Neural progenitor cell (in vitro differentiated cells): ENCODE results near the gene PSMB5. TPM values are rescaled to one million over a fixed set of nuclear protein-coding genes. Genes with fewer than 3 reads are reported as not detected.

ENCODE experiments used
- DNase-seq: peaks from one replicate; pipeline ENCODE4 v3.0.0-alpha.2; 2016; ENCODE audit warnings: low spot score
- H2AFZ ChIP-seq: fragments of 200-600 bp; sonication (generic); replicated peaks from 2 replicates; pipeline ENCODE4 v1.6.1; 2016; ENCODE audit warnings: antibody characterized with exemption
- H3F3A ChIP-seq: fragments of 200-600 bp; sonication (generic); 2 replicates; pipeline ENCODE4 v1.6.1; 2016; ENCODE audit warnings: antibody characterized with exemption, low read depth
- H3K27ac ChIP-seq: fragments of 200-600 bp; sonication (generic); 2 replicates; pipeline ENCODE4 v1.5.1; 2016; ENCODE audit warnings: mild to moderate bottlenecking
- H3K27me3 ChIP-seq: fragments of 200-600 bp; sonication (generic); 2 replicates; pipeline ENCODE4 v1.6.1; 2016; ENCODE audit warnings: mild to moderate bottlenecking, moderate library complexity
- H3K36me3 ChIP-seq: fragments of 200-600 bp; sonication (generic); 2 replicates; pipeline ENCODE4 v1.5.1; 2016
- H3K4me1 ChIP-seq: fragments of 200-600 bp; sonication (generic); 2 replicates; pipeline ENCODE4 v1.6.1; 2016; ENCODE audit warnings: mixed run types
- H3K4me2 ChIP-seq: fragments of 200-600 bp; sonication (generic); 2 replicates; pipeline ENCODE4 v1.6.1; 2016
- H3K4me3 ChIP-seq: fragments of 200-600 bp; sonication (generic); 2 replicates; pipeline ENCODE4 v1.5.1; 2016
- H3K79me2 ChIP-seq: fragments of 200-600 bp; sonication (generic); 2 replicates; pipeline ENCODE4 v1.6.1; 2016; ENCODE audit warnings: low read depth
- H3K9ac ChIP-seq: fragments of 200-600 bp; sonication (generic); 2 replicates; pipeline ENCODE4 v1.6.1; 2016
- H3K9me3 ChIP-seq: fragments of 200-600 bp; sonication (generic); 2 replicates; pipeline ENCODE4 v1.5.1; 2016; ENCODE audit warnings: low read depth
- H4K20me1 ChIP-seq: fragments of 200-600 bp; sonication (generic); 2 replicates; pipeline ENCODE4 v1.6.1; 2016; ENCODE audit warnings: low read depth
- H3K27ac Mint-ChIP-seq: 3 replicates; pipeline ENCODE4 v1.8.0; 2021; ENCODE audit warnings: mixed read lengths
- H3K27me3 Mint-ChIP-seq: 2 replicates; pipeline ENCODE4 v1.8.0; 2022; ENCODE audit warnings: low read depth, mild to moderate bottlenecking, inconsistent platforms, moderate library complexity, mixed read lengths; ENCODE audit not compliant: insufficient read depth
- H3K36me3 Mint-ChIP-seq: 3 replicates; pipeline ENCODE4 v1.8.0; 2021; ENCODE audit warnings: mixed read lengths
- H3K4me1 Mint-ChIP-seq: 3 replicates; pipeline ENCODE4 v1.8.0; 2021; ENCODE audit warnings: mixed read lengths
- H3K4me3 Mint-ChIP-seq: 3 replicates; pipeline ENCODE4 v1.8.0; 2021; ENCODE audit warnings: mild to moderate bottlenecking, moderate library complexity, mixed read lengths
- H3K9me3 Mint-ChIP-seq: 3 replicates; pipeline ENCODE4 v1.8.0; 2020; ENCODE audit warnings: mixed read lengths
- EZH2 ChIP-seq: fragments of 200-600 bp; sonication (generic); IDR thresholded peaks from 2 replicates; pipeline ENCODE4 v1.6.1; 2017; ENCODE audit warnings: antibody characterized with exemption, mild to moderate bottlenecking, moderate library complexity
- EZH2phosphoT487 ChIP-seq: fragments of 200-600 bp; sonication (generic); IDR thresholded peaks from 2 replicates; pipeline ENCODE4 v1.6.1; 2017; ENCODE audit warnings: antibody characterized with exemption
- total RNA-seq: library from RNA; depleted of rRNA; stranded (reverse); fragments of >200 nt; gene quantifications from 2 replicates; pipeline ENCODE4 v1.2.3, GENCODE V29; 2015; ENCODE audit warnings: low replicate concordance
- TF ChIP-seq, protein P1 (sequence below): fragments of 200-600 bp; sonication (generic); IDR thresholded peaks from 2 replicates; pipeline ENCODE4 v1.5.1; 2017; ENCODE audit warnings: antibody characterized with exemption, mild to moderate bottlenecking

The PSMB5 gene
- total RNA-seq, 1 donor from 2014 or later, result 154 TPM

DNA sequence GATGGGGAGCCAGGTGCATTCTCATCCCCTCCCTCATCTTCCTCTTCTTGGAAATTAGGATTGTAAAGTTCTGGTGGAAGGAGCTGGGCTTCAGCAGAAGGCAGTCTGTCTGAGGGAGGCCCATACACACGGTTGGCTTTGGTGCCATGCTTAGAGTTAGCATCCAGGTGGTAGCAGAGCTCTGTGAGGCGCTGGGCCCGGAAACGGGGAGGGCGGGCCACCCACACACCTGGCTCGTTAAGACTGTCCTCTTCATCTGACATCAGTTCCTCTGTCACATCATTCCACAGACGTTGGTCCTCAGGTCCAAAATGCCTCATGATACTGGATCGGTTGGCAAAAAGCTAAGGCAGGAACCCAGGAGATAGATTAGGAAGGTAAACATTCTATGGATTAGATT is 47.4 kb downstream of the PSMB5 start:
- Histone ChIP-seq H3K27me3 (no peaks in the 10 kb centered on the region), H2AFZ (no peak overlapping the region), H3K9ac (no peak overlapping the region), H4K20me1 (peaks cover 13% of the 10 kb centered on the region), H3F3A (peaks cover 36% of the 10 kb centered on the region), H3K36me3 (no peaks in the 10 kb centered on the region), H3K79me2 (peaks cover 26% of the 10 kb centered on the region), H3K4me1 (no peaks in the 10 kb centered on the region), H3K27ac (no peak overlapping the region), H3K4me2 (no peak overlapping the region), H3K9me3 (no peaks in the 10 kb centered on the region), H3K4me3 (no peak overlapping the region)
- Mint-ChIP-seq H3K36me3 (peaks cover 9% of the 10 kb centered on the region), H3K9me3 (peaks cover 2% of the 10 kb centered on the region), H3K4me1 (no peaks in the 10 kb centered on the region), H3K27ac (no peak overlapping the region), H3K27me3 (peaks cover 2% of the 10 kb centered on the region), H3K4me3 (no peak overlapping the region)
- no peak for TF ChIP-seq EZH2phosphoT487
- TF ChIP-seq, protein P1, sequence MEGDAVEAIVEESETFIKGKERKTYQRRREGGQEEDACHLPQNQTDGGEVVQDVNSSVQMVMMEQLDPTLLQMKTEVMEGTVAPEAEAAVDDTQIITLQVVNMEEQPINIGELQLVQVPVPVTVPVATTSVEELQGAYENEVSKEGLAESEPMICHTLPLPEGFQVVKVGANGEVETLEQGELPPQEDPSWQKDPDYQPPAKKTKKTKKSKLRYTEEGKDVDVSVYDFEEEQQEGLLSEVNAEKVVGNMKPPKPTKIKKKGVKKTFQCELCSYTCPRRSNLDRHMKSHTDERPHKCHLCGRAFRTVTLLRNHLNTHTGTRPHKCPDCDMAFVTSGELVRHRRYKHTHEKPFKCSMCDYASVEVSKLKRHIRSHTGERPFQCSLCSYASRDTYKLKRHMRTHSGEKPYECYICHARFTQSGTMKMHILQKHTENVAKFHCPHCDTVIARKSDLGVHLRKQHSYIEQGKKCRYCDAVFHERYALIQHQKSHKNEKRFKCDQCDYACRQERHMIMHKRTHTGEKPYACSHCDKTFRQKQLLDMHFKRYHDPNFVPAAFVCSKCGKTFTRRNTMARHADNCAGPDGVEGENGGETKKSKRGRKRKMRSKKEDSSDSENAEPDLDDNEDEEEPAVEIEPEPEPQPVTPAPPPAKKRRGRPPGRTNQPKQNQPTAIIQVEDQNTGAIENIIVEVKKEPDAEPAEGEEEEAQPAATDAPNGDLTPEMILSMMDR, result no peak
- TF ChIP-seq EZH2, result no peak
- no peak for DNase-seq

DNA sequence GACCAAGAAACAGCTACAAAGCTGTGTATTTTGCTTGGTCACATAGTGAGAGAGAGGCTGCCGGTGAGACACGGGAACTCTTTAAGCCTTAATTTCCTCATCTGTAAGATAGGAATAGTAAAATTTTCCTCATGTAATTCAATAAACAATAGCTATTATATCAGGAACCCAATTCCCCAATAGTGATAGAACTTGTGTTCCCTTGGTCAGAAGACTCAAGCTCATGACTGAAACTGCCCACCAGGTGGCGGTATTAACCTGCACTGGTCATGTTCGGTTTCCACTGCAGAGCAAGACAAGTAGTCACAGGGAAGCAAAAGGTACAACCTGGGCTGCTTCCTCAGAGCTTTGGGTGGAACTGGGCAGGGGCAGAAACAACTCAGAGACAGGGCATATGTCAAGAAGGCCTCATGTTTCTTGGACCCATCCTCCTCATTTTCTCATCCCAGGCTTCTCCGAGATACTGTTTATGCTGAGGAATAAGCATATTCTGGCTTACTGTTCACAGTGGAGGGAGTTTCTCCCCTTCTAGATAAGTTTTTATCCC is 48.1 kb downstream of the PSMB5 start:
- Mint-ChIP-seq H3K4me3 (no peak overlapping the region), H3K27me3 (peaks cover 1% of the 10 kb centered on the region), H3K9me3 (peaks cover 2% of the 10 kb centered on the region), H3K27ac (no peak overlapping the region), H3K36me3 (peaks cover 9% of the 10 kb centered on the region), H3K4me1 (no peaks in the 10 kb centered on the region)
- H4K20me1 ChIP-seq, result peaks cover 14% of the 10 kb centered on the region
- peak; percentile 91 for DNase-seq
- peaks cover 33% of the 10 kb centered on the region for H3K79me2 ChIP-seq
- no peak overlapping the region for H3K4me3 ChIP-seq
- H3K4me1 ChIP-seq, result no peaks in the 10 kb centered on the region
- H2AFZ ChIP-seq, result no peak overlapping the region
- H3K4me2 ChIP-seq, result no peak overlapping the region
- H3K9ac ChIP-seq, result no peak overlapping the region
- H3K27ac ChIP-seq, result no peak overlapping the region
- TF ChIP-seq, protein P1, result peak; percentile 95
- TF ChIP-seq EZH2phosphoT487 (no peak), EZH2 (no peak)
- H3F3A ChIP-seq, result peaks cover 36% of the 10 kb centered on the region
- no peaks in the 10 kb centered on the region for H3K9me3 ChIP-seq
- H3K36me3 ChIP-seq, result no peaks in the 10 kb centered on the region
- H3K27me3 ChIP-seq, result no peaks in the 10 kb centered on the region

DNA sequence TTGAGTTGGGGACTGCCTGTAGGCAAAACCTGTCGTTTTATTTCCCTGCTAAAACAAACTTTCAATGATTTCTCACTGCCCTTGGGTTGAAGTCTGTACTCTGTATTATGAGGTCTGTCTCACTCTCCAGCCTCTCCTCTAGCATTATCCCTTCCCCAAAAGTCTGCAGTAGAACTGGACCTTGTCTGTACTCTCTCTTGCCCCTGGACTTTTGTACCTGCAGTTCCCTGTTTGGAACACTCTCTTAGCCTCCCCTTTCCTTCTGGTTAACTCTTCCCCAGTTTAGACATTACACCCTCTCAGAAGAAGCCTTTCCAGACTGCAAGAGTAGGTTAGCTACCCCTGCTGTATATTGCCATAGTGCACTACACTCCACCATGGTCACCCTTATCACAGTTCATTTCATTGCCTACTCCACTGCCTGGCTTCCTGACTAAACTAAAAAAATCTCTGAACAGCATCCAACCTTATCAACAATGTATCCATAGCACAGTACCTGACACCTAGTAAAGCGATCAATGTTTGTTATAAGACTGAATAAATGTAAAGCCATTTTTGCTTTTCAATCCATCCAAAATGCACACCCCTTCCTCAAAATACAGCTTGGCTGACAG is 48.7 kb downstream of the PSMB5 start:
- Histone ChIP-seq H4K20me1 (peaks cover 19% of the 10 kb centered on the region), H3K79me2 (peaks cover 39% of the 10 kb centered on the region), H3K4me2 (no peak overlapping the region), H3K4me3 (no peak overlapping the region), H3K9me3 (no peaks in the 10 kb centered on the region), H3K27me3 (no peaks in the 10 kb centered on the region), H2AFZ (no peak overlapping the region), H3F3A (peaks cover 36% of the 10 kb centered on the region), H3K4me1 (no peaks in the 10 kb centered on the region), H3K27ac (peak overlapping the region; percentile 57), H3K9ac (no peak overlapping the region), H3K36me3 (no peaks in the 10 kb centered on the region)
- no peaks in the 10 kb centered on the region for H3K27me3 Mint-ChIP-seq
- peaks cover 9% of the 10 kb centered on the region for H3K36me3 Mint-ChIP-seq
- peaks cover 2% of the 10 kb centered on the region for H3K9me3 Mint-ChIP-seq
- no peaks in the 10 kb centered on the region for H3K4me1 Mint-ChIP-seq
- H3K27ac Mint-ChIP-seq, result no peak overlapping the region
- no peak for DNase-seq
- TF ChIP-seq, protein P1, result no peak
- TF ChIP-seq EZH2 (no peak), EZH2phosphoT487 (no peak)
- H3K4me3 Mint-ChIP-seq, result no peak overlapping the region
